ENCODE data around the gene OR2J3. TPM values are rescaled to one million over a fixed set of nuclear protein-coding genes. Genes with fewer than 3 reads are reported as not detected.

The OR2J3 gene
- not detected for total RNA-seq

GRCh38 chr6:29107758-29108157 lies at the start of gene OR2J3:
Gene OR2J3 (plus strand): TSS chr6:29108058. CDS start chr6:29111891, 3,833 bp downstream.
- intact Hi-C loops (cut with DNase I; ENCODE audit: low total_unique reads) (no loop called here), in situ Hi-C loops (cut with MboI; ENCODE audit: low sequenced_read_pairs in 4 of 4) (no loop called here)
- H3K27ac ChIP-seq = no peak within 1 kb of the TSS
- no peaks in the 10 kb centered on the region for H3K9me3 ChIP-seq
- no peak within 1 kb of the TSS for H3K4me3 ChIP-seq
- TF ChIP-seq POLR2A (IDR thresholded peaks at IDR 0.05) = no peak
- TF ChIP-seq, protein P1, sequence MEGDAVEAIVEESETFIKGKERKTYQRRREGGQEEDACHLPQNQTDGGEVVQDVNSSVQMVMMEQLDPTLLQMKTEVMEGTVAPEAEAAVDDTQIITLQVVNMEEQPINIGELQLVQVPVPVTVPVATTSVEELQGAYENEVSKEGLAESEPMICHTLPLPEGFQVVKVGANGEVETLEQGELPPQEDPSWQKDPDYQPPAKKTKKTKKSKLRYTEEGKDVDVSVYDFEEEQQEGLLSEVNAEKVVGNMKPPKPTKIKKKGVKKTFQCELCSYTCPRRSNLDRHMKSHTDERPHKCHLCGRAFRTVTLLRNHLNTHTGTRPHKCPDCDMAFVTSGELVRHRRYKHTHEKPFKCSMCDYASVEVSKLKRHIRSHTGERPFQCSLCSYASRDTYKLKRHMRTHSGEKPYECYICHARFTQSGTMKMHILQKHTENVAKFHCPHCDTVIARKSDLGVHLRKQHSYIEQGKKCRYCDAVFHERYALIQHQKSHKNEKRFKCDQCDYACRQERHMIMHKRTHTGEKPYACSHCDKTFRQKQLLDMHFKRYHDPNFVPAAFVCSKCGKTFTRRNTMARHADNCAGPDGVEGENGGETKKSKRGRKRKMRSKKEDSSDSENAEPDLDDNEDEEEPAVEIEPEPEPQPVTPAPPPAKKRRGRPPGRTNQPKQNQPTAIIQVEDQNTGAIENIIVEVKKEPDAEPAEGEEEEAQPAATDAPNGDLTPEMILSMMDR (IDR thresholded peaks at IDR 0.05 in 4 of 5, conservative IDR thresholded peaks at IDR 0.05 in 1 of 5) = no peak
- ATAC-seq (no peak), DNase-seq (no peak)
- H3K36me3 ChIP-seq = no peaks in the 10 kb centered on the region
- no peaks in the 10 kb centered on the region for H3K4me1 ChIP-seq
- no peaks in the 10 kb centered on the region for H3K27me3 ChIP-seq

GRCh38 chr6:29071831-29072723 lies 35.8 kb upstream of the OR2J3 start:
- H3K27ac ChIP-seq = no peak overlapping the region
- intact Hi-C loops (cut with DNase I; ENCODE audit: low total_unique reads) (no loop called here), in situ Hi-C loops (cut with MboI; ENCODE audit: low sequenced_read_pairs in 4 of 4) (no loop called here)
- no peaks in the 10 kb centered on the region for H3K9me3 ChIP-seq
- no peak overlapping the region for H3K4me3 ChIP-seq
- no peak for ATAC-seq
- no peaks in the 10 kb centered on the region for H3K27me3 ChIP-seq
- DNase-seq = no peak
- no peaks in the 10 kb centered on the region for H3K4me1 ChIP-seq
- TF ChIP-seq POLR2A (IDR thresholded peaks at IDR 0.05) = no peak
- TF ChIP-seq, protein P1 (IDR thresholded peaks at IDR 0.05 in 4 of 5, conservative IDR thresholded peaks at IDR 0.05 in 1 of 5) = peak in 1 of 5 experiments; percentile 20
- H3K36me3 ChIP-seq = no peaks in the 10 kb centered on the region

- no peaks in the 10 kb centered on the region for H3K36me3 ChIP-seq
- no peak for TF ChIP-seq POLR2A (IDR thresholded peaks at IDR 0.05)
- intact Hi-C loops (cut with DNase I; ENCODE audit: low total_unique reads) (no loop called here), in situ Hi-C loops (cut with MboI; ENCODE audit: low sequenced_read_pairs in 4 of 4) (no loop called here)
- H3K27me3 ChIP-seq = no peaks in the 10 kb centered on the region
- no peak overlapping the region for H3K27ac ChIP-seq
- no peak overlapping the region for H3K4me3 ChIP-seq
- no peak for ATAC-seq
- H3K4me1 ChIP-seq = no peaks in the 10 kb centered on the region
- no peak for DNase-seq
- H3K9me3 ChIP-seq = no peaks in the 10 kb centered on the region
These were observed 28.7 kb upstream of the OR2J3 start for GRCh38 chr6:29079203-29079602.

DNA sequence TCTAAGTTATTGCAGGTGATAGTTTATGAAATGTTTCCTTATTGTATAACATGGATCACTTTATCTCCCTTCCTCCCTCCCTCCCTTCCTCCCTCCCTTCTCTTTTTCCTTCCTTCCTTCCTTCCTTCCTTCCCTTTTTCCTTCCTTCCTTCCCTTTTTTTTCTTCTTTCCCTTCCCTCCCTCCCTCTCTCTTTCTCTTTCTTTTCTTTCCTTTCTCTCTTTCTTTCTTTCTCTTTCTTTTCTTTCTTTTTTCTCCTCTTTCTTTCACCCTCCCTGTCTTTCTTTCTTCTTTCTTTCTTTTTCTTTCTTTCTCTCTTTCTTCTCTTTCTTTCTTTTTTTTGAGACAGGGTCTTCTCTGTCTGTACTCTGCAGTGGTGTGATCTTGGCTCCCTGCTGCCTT lies 26.5 kb upstream of the OR2J3 start:
- Histone ChIP-seq H3K27ac (no peak overlapping the region), H3K9me3 (no peaks in the 10 kb centered on the region), H3K4me1 (no peaks in the 10 kb centered on the region), H3K36me3 (no peaks in the 10 kb centered on the region), H3K27me3 (no peaks in the 10 kb centered on the region), H3K4me3 (no peak overlapping the region)
- no peak for ATAC-seq
- in situ Hi-C loops (cut with MboI; ENCODE audit: low sequenced_read_pairs in 4 of 4) (no loop called here), intact Hi-C loops (cut with DNase I; ENCODE audit: low total_unique reads) (no loop called here)
- no peak for TF ChIP-seq POLR2A (IDR thresholded peaks at IDR 0.05)
- TF ChIP-seq, protein P1 (IDR thresholded peaks at IDR 0.05 in 4 of 5, conservative IDR thresholded peaks at IDR 0.05 in 1 of 5) = no peak
- DNase-seq = no peak

GRCh38 chr6:29082457-29082856 lies 25.4 kb upstream of the OR2J3 start:
- no peak for DNase-seq
- TF ChIP-seq POLR2A (IDR thresholded peaks at IDR 0.05) = no peak
- TF ChIP-seq, protein P1 (IDR thresholded peaks at IDR 0.05 in 4 of 5, conservative IDR thresholded peaks at IDR 0.05 in 1 of 5) = no peak
- H3K36me3 ChIP-seq = no peaks in the 10 kb centered on the region
- intact Hi-C loops (cut with DNase I; ENCODE audit: low total_unique reads) (no loop called here), in situ Hi-C loops (cut with MboI; ENCODE audit: low sequenced_read_pairs in 4 of 4) (no loop called here)
- ATAC-seq = no peak
- no peaks in the 10 kb centered on the region for H3K4me1 ChIP-seq
- H3K27ac ChIP-seq = no peak overlapping the region
- H3K4me3 ChIP-seq = no peak overlapping the region
- no peaks in the 10 kb centered on the region for H3K27me3 ChIP-seq
- H3K9me3 ChIP-seq = no peaks in the 10 kb centered on the region

Measured in gastrocnemius medialis (tissue), 4 donors.